VCaP (cell line): Measurements from ENCODE around the gene IAH1.

Experiments
- H3K27ac ChIP-seq: fragments of 450-650 bp; 2 replicates; pipeline ENCODE4 v1.5.1; 2017
- CTCF ChIP-seq: fragments of 450-650 bp; conservative IDR thresholded peaks from 2 replicates; pipeline ENCODE4 v1.5.1; 2017; ENCODE audit warnings: mild to moderate bottlenecking, moderate library complexity

IAH1 gene

GRCh38 chr2:9474361-9475057, at the start of gene IAH1:
TSS of gene IAH1 (plus strand) at chr2:9474551. CDS start at chr2:9474567, 16 bp downstream.
- TF ChIP-seq CTCF, result no peak
- peak within 1 kb of the TSS; percentile 87 for H3K27ac ChIP-seq

DNA sequence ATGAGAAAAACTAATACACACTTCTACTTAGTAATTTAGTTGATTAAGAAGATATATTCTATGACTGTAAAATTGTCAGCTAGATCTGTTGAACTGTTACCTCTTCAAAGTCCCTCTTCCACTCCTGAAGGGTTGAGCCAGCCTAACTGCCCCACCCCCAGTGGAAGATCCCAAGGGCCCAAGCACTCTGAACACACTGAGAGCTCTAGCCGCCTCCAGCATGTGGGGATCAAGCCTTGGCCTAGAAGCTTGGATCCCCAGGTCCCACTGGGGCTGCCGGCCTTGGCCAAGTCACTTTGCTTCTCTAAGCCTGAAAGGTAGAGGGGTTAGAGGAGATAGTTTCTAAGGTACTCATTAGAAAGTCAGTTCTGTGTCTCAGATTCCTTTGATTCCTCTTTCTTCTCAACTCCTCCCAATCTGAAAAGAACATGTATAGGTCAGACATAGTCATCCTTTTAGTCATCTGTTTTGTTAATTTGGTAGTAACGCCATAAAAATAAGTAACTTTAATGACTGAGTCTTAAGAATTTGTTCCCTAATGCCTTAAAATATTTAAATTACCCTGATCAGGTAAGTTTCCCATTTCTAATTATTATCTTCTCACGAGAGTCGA, 45.3 kb upstream of the IAH1 start:
- H3K27ac ChIP-seq, result no peak overlapping the region
- TF ChIP-seq CTCF, result no peak

GRCh38 chr2:9430316-9431293, 43.7 kb upstream of the IAH1 start:
- no peak for TF ChIP-seq CTCF
- no peak overlapping the region for H3K27ac ChIP-seq

- no peak overlapping the region for H3K27ac ChIP-seq
- TF ChIP-seq CTCF, result no peak
These were observed 39.9 kb upstream of the IAH1 start for GRCh38 chr2:9434489-9434888.

DNA sequence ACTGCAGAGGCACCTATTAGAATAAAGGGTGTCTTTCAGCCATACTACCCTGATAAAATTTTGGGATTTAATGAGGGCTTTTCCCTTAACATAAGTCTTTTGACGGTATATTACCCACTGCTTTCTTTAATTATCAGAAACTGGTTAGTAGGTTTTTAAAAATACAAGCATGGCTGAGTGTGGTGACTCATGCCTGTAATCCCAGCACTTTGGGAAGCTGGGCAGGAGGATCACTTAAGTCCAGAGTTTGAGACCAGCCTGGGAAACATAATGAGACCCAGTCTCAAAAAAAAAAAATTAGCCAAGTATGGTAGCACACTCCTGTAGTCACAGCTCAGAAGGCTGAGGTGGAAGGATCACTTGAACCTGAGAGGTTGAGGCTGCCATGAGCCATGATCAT, 34.8 kb upstream of the IAH1 start:
- no peak for TF ChIP-seq CTCF
- H3K27ac ChIP-seq, result no peak overlapping the region

DNA sequence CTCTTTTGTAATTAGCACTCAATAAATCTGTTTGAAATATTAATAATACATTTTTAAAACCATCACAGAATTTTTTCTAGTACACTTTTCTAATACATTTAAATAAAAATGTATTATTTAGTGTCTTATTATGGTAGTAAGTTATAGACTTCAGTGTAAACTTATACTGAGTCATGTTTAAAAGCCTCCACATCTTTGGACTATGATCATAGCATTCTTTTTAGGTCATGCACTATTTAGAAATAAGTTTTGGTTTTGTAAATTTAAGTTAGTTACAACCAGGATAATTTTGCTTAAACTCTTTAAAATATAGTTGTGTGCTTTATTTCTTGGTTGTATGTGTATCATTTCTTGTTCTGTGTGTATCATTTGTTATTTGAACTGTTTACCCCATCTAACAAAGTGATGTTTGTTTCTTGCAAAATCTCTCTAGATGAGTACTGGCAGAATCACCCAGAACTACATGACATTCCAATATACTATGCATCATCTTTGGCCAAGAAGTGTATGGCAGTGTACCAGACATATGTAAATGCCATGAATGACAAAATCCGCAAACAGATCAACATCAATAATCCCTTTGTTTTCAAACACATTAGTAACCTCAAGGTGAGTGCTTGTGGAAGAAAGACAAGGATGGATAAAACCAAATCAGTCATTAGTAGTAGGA, 34.2 kb upstream of the IAH1 start:
- H3K27ac ChIP-seq, result no peak overlapping the region
- no peak for TF ChIP-seq CTCF
